Peyer's patch (tissue), 4 donors: ENCODE measurements around the gene ZRANB2.

Experiments
- CTCF ChIP-seq, 6 experiments: fragments of 450-650 bp in 4 of 6; fragments of 200-600 bp in 2 of 6; sonication (generic) in 1 of 6; IDR thresholded peaks; one replicate each; pipeline ENCODE4 v1.5.1; 2017 to 2019; ENCODE audit warnings: antibody characterized with exemption in 6 of 6, mild to moderate bottlenecking in 3 of 6, moderate library complexity in 1 of 6
- POLR2A ChIP-seq, 2 donors: fragments of 450-650 bp; IDR thresholded peaks; one replicate each; pipeline ENCODE4 v1.5.1; 2017; ENCODE audit warnings: antibody characterized with exemption in 2 of 2, mild to moderate bottlenecking in 2 of 2, moderate library complexity in 2 of 2

GRCh38 chr1:71072273-71072672, 8.6 kb downstream of the ZRANB2 start:
- TF ChIP-seq CTCF (IDR thresholded peaks at IDR 0.05) (no peak), POLR2A (IDR thresholded peaks at IDR 0.05) (no peak)
